GM18861 (cell line): ENCODE results near the gene NFIA.

Experiments
- ATAC-seq: cut with Tn5 transposase; IDR thresholded peaks from one replicate; pipeline ENCODE4 v1.9.1; 2021; ENCODE audit not compliant: unreplicated experiment

Gene NFIA

DNA sequence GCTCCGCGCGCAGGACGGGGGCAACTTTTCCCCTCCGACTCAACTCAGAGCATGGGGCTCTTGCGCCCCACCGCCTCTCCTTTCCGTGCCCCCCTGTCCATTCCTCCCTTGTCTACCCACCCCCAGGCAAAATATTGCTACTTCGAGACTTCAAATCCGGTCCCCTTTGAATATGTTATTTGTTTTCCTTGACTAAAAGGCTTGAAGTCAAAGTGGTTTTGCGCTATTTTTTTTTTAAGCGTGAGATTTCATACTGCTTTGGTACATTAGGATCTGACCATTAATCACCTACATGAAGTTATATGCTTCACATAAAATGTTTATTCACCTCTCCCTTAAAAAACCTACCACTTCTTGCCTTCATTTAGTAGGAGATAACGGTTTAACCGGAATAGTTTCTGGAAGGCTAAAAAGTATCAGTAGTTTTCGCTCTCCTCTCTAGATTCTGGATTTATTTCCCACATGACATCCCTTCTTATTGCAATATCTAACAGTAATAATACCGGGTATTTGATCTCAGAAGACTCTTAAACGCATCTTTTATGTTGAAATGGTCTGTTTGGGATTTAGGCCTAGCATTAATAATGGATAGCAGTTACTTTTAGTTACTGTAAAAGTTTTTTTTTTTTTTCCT, 1.6 kb downstream of the NFIA start:
- ATAC-seq, result no peak

DNA sequence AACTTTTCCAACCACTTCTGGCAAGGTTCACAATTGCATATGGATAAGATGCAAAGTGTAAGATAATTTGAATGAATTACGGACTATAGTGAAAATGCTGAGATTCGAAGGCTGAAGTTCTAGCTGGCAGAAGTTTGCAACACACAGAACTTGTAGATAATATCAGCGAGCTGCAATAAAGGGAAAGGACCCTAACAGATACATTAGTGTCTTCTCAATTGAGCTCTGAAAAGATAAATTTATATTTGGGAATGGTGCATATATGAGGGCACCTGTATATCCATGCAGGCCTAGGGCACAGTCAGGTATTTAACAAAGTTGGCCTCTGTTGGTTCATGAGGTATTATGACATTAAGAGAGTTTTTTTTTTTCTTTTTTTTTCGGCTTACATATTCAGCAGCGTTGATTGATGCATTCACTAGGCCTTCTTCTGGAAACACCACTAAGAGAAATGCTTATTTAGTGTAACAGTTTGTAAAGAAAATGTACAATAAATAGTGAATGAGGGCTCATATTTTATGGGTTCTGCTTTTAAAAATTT, 2.2 kb downstream of the NFIA start:
- no peak for ATAC-seq

DNA sequence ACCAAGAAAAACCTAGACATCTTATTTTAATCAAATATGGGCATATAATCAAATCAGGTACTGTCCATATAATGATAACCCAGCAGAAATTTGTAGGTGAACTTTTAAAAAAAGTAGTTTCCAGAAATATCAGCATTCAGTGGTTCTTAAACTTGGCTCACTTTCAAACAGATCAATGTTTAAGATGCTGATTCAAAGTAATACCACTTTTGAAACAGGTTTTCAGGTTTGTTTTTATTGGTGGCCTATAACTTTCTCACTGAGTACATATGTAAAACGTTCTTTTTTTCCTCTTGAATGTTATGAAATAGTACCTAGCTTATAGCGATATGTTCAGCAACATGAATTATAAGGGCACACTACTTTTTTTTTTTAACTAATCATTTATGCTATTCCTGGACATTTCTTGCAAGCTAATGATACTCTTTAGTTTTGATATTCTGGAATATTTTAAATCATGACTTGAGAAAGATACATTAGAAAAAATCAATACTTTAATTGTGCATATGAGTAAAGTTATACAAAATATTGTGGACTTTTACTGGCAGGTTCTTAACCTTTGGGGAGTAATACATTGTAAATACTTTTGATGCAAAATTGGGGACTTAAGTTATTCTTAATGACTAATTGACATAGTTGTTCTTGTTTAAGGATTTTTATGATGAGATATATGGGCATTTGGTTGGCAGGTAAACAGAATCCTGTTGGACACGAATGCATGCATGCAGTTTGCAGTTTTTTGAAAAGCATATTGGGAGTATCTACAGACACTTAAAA, 3.0 kb downstream of the NFIA start:
- no peak for ATAC-seq

DNA sequence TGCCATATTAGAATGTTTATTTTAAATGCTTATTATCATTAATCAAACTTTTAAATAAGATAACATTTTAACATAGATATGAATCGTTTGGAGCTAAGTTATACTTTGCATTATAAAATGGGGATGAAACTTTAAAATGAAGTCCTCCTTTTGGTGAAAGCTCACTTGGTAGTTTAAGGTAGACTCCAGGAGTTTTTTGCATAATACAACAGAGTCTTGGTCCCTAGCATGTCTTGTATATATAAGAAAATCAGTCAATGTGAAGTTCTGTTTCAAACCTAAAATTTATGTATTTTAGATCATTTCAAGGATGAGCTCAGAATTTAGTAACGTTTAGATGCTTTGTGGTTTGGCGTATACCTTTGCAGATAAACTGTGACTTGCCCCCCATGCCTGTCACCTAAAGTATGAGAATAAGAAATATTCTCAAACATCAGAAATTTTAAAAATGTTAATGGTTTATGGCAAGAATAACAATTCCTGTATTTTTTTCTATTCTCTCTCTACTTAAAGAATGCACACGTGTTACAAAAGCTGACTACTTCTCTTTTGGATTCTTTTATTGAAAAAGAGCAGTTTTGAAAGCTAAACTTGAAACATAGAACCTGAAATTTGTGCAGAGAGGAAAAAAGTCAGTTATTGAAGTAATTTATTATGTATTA, 3.8 kb downstream of the NFIA start:
- no peak for ATAC-seq

DNA sequence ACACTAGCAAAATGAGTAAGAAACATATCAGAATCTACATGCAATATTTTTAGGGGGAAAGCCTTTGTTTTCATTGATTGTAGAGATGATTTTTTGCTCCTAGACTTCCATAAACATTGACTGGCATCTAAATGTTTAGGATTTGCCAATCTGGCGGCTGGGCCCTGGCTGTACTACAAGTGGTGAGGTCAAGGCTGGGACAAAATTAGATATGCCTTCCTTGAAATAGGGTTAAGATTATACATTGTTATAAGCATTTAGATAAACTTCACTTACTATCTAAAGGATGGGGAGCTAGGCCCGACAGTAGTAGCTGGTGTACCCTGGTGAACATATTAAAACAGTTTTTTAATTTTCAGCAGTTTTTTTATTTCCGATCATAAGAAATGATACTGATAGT, 5.2 kb downstream of the NFIA start:
- no peak for ATAC-seq

DNA sequence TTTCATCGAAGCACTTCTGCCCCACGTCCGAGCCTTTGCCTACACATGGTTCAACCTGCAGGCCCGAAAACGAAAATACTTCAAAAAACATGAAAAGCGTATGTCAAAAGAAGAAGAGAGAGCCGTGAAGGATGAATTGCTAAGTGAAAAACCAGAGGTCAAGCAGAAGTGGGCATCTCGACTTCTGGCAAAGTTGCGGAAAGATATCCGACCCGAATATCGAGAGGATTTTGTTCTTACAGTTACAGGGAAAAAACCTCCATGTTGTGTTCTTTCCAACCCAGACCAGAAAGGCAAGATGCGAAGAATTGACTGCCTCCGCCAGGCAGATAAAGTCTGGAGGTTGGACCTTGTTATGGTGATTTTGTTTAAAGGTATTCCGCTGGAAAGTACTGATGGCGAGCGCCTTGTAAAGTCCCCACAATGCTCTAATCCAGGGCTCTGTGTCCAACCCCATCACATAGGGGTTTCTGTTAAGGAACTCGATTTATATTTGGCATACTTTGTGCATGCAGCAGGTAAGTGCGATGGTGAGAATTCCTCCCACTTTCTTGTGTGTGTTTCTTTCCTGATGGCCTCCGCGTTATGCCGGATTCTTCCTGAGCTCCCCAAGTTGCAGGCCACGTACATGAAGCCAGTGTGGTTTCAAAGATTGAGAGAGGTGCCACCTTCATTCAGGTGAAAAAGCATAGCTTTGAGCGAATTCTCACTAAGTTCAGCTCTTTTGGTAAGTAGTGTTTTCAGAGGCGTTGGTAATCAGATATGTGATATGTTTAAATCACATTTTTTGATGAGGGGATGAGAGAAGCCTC, 6.0 kb downstream of the NFIA start:
- no peak for ATAC-seq

DNA sequence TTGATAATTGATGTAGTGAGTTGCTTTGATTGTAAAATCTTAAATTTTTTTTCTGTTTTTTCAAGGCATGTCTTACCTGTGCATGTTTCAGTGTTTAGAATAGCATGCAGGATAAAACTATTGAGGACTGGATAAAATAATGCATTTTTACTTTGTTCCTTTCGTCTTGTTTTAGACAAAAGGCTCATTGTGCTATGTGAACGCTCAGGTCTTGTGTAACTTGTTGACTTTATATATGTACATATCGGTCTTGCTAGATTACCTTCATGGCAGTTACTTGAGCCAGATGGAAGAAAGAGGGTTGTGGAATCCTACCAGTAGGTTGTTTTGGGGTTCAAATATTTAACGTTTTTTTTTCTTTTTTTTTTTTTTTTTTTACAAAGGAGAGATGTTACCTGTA, 7.0 kb downstream of the NFIA start:
- no peak for ATAC-seq

DNA sequence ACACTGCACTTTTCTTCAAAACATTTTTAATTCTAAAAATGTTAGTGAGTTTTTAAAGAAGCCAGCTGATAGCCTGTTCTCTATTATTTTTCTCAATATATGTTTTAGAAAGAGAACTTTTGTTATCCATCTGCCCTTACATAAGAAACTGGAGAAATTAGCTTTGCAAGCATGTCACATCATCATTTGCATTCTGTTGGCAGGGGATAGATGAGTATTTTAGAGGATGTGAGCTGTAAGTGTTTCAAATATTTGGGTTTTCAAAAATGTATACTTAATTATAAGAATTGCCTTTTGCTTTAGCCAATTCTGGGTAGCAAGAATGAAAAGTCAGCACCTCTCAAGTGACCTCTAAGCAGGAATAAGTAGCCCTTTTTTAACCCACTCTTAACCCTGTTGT, 7.4 kb downstream of the NFIA start:
- no peak for ATAC-seq

DNA sequence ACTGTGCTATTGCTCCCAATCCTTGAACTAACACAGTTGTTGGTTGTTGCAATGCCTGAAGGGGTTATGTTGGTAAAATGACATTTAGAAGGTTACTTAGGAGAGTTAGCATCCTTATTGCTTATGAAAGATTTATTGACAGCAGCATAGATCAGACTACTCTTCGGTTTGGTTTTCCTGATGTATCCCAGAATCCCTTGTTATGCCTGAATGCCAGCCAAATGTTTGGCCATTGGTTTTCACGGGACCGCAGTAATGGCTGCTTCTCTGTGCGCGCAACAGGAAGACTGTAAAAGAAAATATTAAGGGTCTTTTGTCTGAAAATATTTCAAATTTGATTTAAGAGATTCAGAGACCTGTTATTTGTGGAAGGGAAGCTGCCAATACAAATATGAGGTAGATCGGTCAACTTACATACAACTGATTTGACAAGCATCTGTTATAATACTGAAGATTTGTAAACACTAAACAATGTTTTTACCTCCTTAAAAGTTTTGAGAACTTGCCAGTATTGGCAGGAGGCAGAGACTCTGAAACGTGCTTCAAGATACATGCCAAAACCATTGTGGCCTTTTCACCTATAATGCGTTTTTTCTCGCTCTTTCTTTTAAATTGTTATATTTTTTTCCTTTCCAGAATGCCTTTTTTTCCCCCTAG, 8.3 kb downstream of the NFIA start:
- no peak for ATAC-seq

DNA sequence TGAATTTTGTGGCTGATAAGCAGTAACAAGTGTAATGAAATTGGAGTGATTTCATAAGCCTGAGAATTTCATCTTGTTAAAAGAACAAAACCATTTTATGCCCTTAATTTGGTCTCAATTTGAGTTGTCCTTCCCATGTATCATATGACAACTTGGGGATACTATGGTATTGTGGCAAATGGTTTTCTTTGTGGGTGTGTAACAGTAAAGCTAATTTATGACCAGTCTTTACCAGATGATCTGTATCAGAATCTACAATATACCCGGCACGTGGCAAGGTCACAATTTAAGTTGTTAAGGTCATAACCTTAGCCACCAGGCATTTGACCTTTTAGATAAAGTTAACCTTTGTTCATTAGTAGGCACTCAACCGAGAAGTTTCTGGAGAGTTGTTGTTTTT, 9.1 kb downstream of the NFIA start:
- ATAC-seq, result no peak

DNA sequence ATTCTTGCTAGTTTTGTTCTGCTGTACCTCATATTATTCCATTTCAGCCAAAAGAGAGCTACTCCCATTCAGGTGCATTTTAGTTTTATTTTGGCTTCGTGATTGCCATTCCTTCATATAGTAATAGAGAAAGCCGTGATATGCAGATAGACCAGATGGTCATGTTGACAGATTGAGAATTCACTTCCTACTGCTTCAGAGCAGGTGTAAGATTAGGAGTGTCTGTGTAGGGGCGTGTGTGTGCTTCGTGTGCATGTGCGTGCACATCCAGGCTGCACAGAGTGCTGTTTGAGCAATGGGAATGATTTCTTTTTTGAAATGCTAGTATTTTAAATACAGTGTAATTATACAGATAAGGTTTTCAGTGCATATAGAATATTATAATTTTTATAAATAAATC, 10.3 kb downstream of the NFIA start:
- ATAC-seq, result no peak

DNA sequence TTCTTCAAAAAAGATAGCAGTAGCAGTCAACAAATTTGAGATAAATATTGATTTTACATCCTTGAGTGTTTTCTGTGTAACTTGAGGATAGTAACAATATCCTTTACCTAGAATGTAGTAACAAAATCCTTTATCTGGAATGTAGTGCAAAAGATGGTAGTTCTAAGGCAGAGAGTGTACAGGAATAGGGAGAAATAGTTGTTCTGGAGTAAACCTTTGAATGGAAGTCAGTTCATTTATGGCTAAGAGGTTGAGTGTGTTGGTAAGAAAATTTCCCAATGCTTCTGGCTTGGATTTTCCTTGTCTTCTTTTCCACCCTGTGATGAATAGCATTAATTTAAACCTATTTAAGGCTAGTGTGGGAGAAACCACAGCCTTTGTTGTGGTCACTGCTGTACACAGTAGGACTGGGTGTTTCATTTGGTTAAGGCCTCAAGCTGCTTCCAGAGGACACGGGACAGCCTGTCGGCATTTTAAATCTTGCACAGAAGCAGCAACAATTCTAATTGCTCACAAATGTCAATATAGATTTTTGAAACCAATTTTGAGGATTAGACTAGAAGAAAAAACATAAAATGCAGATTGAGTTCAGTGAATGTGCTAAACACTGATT, 11.3 kb downstream of the NFIA start:
- ATAC-seq, result no peak

DNA sequence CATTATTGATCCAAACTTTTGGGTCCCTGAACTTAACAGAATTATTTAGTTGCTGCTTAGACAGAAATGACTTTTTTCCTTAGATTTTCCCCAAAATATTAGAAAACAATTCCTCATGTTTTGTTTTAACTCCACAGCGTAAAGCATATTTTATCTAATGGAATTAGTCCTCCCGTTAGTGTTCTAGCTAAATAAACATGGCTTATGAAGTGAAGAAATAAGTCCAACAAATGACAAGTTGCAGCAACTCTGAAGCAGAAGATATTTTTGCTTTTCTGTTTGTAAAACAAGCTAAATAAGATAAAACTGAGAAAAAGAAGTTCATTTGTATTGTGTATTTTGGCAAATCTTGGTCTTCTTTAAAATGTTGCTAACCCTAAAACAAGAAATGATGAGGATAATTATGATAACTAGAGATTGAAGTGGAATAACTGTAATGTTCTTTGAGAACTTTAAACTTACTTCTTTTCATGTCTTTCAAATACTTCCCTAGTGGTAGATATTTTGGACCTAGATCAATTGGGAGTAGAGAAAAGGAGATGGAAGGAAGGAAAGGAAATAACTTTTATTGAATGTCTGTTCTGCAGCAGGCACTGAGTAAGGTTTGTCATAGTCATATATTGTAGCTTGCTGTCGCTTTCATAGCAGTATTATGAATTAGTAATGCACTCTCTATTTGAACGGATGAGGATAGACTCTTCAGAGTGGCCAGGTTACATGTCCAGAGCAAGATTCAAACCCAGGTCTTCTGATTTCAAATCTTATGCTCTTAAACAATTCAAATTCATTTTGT, 12.5 kb downstream of the NFIA start:
- no peak for ATAC-seq

DNA sequence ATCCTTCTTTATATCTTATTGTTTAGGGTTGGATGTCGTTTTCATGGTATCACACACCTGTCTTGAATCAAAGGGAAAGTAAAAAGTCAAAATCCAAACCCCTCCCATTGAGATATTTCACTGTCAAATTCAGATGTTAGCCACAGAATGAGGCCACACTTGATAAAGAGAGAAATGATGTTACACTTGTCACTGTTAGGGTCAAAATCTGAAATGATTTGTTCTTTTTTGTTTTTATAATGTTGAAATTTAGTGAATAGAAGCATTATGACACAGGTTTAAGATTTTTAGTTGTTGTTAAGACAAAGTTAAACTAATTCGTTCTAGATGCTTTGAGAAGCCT, 13.1 kb downstream of the NFIA start:
- no peak for ATAC-seq

DNA sequence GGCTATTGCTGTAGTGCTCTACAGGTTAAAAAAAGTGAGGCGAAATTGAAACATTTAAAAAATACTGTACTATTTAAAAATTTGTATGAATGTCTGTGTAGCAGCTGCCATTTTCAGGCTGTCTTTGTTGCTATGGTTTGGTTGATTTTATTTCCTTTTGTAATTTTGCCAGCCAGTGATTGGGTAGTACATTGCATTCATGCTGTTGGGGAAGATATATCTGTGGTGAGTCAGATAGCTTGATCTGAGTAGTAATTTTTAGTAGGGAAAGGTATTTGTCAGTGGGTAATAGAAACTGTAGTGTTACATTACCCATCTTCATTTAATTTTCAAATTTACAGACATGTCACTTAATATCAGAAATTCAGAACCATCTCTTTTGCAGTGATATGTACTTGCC, 15.0 kb downstream of the NFIA start:
- no peak for ATAC-seq

DNA sequence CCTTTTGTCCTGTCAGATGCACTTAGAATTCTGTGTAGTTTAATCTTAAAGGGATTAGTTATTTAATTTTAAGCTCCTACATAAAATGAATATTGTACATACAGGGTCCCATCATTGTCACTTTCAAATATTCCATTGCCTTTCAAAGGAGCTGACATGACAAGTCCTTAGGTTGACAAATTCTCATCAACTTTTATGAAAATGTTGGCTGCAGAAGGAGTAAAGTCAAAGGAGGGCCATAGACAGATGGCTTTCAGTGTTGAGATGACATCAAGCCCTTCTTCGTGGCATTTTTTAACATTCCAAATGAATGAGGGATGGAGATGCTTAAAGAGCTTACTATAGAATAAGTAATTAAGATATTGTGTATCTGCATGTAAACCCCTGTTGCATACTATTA, 15.4 kb downstream of the NFIA start:
- ATAC-seq, result no peak

DNA sequence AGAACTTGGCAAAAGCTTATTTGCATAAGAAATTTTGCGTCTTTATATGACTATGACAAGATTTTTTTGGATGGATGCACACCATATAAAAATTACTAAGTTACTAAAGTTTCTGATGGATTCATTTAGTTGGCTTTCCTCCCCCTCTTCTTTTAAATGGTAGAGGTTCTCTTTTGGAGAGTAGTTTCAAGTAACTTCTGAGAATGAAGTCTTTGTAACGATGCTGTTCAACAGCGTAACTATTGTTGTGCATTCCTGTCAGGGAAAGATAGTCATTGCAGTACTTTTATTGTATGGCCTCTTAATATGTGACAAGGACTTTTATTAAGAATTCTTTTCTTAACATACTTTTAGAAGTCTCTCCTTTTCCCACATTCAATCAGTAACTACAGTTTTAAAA, 16.0 kb downstream of the NFIA start:
- ATAC-seq, result no peak

DNA sequence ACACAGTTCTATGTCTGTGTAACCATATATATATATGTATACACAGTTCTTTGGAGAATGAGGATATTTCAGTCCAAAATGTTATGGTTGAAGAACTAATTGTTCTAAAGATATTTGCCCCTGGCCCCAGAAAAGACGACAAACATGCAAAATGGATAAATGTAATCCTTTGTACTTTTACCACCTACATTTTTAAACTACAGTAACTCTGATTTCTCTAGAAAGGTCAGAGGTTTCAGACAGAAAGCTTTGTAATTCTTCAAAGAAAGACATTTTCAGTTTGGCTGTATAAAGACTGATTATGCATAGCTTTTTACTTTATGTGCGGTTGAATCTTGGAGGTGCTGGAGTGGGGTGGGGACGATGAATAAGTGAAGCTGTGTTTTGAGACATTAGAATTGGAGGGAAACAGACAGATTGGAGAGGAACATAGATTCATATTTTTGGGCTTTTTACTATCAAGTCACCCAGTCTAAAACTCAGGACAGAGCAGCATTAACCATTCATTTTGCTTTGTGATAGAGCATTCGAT, 16.6 kb downstream of the NFIA start:
- ATAC-seq, result no peak

DNA sequence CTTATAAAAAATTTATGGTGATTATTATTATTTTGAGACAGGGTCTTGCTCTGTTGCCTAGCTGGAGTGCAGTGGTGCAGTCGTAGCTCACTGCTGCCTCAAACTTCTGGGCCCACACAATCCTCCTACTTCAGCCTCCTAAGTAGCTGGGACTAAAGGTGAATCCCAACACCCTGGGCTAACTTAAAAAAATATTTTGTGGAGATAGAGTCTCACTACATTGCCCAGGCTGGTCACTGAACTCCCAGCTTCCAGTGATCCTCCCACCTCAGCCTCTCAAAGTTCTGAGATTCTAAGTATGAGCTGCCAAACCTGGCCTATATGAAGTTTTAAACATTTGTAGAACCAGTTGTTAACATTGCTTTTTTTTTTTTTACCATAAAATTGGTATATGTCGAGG, 18.2 kb downstream of the NFIA start:
- no peak for ATAC-seq
